Fibroblast of mammary gland (primary cell): Measurements from ENCODE around the gene FAM98B.
"Not testable (repeated sequence)": the region's sequence is repeated elsewhere in the genome, so short reads cannot be mapped to it uniquely, and the experiment has no call there.

Experiments used
- DNase-seq: peaks from one replicate; pipeline ENCODE4 v3.0.0-alpha.2; 2010; ENCODE audit warnings: low read depth
- H3K4me3 ChIP-seq: 2 replicates; pipeline ENCODE4 v1.5.1; 2011; ENCODE audit warnings: low read depth, mild to moderate bottlenecking, low read length, moderate library complexity; ENCODE audit not compliant: control insufficient read depth
- CTCF ChIP-seq: conservative IDR thresholded peaks from 2 replicates; pipeline ENCODE4 v1.5.1; 2011; ENCODE audit warnings: low read depth, low read length, inconsistent platforms; ENCODE audit not compliant: control insufficient read depth, insufficient read depth

The FAM98B gene

GRCh38 chr15:38421069-38421690 is 32.7 kb upstream of the FAM98B start:
- H3K4me3 ChIP-seq, result no peak overlapping the region
- no peak for TF ChIP-seq CTCF
- no peak for DNase-seq

GRCh38 chr15:38424101-38424552 is 29.8 kb upstream of the FAM98B start:
- TF ChIP-seq CTCF, result no peak
- no peak overlapping the region for H3K4me3 ChIP-seq
- no peak for DNase-seq

- no peak overlapping the region for H3K4me3 ChIP-seq
- DNase-seq, result no peak
- no peak for TF ChIP-seq CTCF
Observed at GRCh38 chr15:38425269-38425668, 28.7 kb upstream of the FAM98B start.

GRCh38 chr15:38427380-38427779 is 26.5 kb upstream of the FAM98B start:
- H3K4me3 ChIP-seq, result no peak overlapping the region
- TF ChIP-seq CTCF, result no peak
- DNase-seq, result no peak

- no peak for TF ChIP-seq CTCF
- DNase-seq, result no peak
- no peak overlapping the region for H3K4me3 ChIP-seq
Observed at GRCh38 chr15:38430106-38430760, 23.7 kb upstream of the FAM98B start.

- H3K4me3 ChIP-seq, result no peak overlapping the region
- DNase-seq, result no peak
Observed at GRCh38 chr15:38436993-38437392, 16.9 kb upstream of the FAM98B start.

GRCh38 chr15:38437603-38438002 is 16.3 kb upstream of the FAM98B start:
- DNase-seq, H3K4me3 ChIP-seq: not testable (repeated sequence)

More at GRCh38 chr15:38436993-38437392, 16.9 kb upstream of the FAM98B start:
- no peak for TF ChIP-seq CTCF
